CD4-positive, alpha-beta T cell (primary cell): ENCODE measurements around the gene TIPARP. TPM values are rescaled to one million over a fixed set of nuclear protein-coding genes. Genes with fewer than 3 reads are reported as not detected.

Source experiments
- ATAC-seq: fragments of 200-7000 bp; cut with Tn5 transposase; one replicate; pipeline ENCODE4 v1.10.0; 2022; ENCODE audit warnings: mild to moderate bottlenecking; ENCODE audit not compliant: poor library complexity
- CTCF ChIA-PET: fragments of 350-600 bp; sonication (Branson Sonifier 250); formaldehyde crosslinking; loops from one replicate; lab custom pipeline; 2021; ENCODE audit warnings: antibody characterized with exemption, inconsistent platforms; lab: Charles Lee
- POLR2A ChIA-PET: fragments of 350-600 bp; sonication (Branson Sonifier 250); formaldehyde crosslinking; loops from one replicate; lab custom pipeline; 2021; ENCODE audit warnings: antibody characterized with exemption, inconsistent platforms; lab: Charles Lee
- DNase-seq, 14 experiments: peaks; one replicate each; pipeline ENCODE4 v3.0.0-alpha.2; 2013 to 2020; ENCODE audit warnings: mixed read lengths in 2 of 14
- H3K27ac ChIP-seq, 2 donors: one replicate each; pipeline versions ENCODE4 v1.5.1 to v1.7.0; 2013; ENCODE audit warnings: low read length in 2 of 2, low read depth in 1 of 2, mild to moderate bottlenecking in 1 of 2
- H3K27me3 ChIP-seq, 2 experiments: 1 replicate in 1 of 2; 2 replicates in 1 of 2; pipeline versions ENCODE4 v1.6.1 to v1.7.0; 2013; ENCODE audit warnings: low read length in 2 of 2, control low read depth in 1 of 2, mild to moderate bottlenecking in 1 of 2, moderate library complexity in 1 of 2; ENCODE audit not compliant: insufficient read depth in 2 of 2, control insufficient read depth in 1 of 2
- H3K36me3 ChIP-seq: one replicate; pipeline ENCODE4 v1.6.1; 2013; ENCODE audit warnings: low read length, control low read depth; ENCODE audit not compliant: insufficient read depth
- H3K4me1 ChIP-seq: one replicate; pipeline ENCODE4 v1.6.1; 2013; ENCODE audit warnings: low read length, control low read depth; ENCODE audit not compliant: insufficient read depth
- H3K4me3 ChIP-seq: one replicate; pipeline ENCODE4 v1.5.1; 2013; ENCODE audit warnings: mild to moderate bottlenecking, low read length, moderate library complexity
- H3K9me3 ChIP-seq, 2 experiments: 1 replicate in 1 of 2; 2 replicates in 1 of 2; pipeline versions ENCODE4 v1.6.1 to v1.7.0; 2013; ENCODE audit warnings: low read length in 2 of 2, mild to moderate bottlenecking in 2 of 2, control low read depth in 1 of 2, moderate library complexity in 1 of 2; ENCODE audit not compliant: control insufficient read depth in 1 of 2, insufficient read depth in 1 of 2
- H3K27ac Mint-ChIP-seq: one replicate; pipeline ENCODE4 v1.8.0; 2020; ENCODE audit warnings: mixed read lengths
- H3K27me3 Mint-ChIP-seq: one replicate; pipeline ENCODE4 v1.8.0; 2021; ENCODE audit warnings: mixed read lengths
- H3K36me3 Mint-ChIP-seq: one replicate; pipeline ENCODE4 v1.8.0; 2021; ENCODE audit warnings: low read depth, mixed read lengths
- H3K4me1 Mint-ChIP-seq: one replicate; pipeline ENCODE4 v1.8.0; 2021; ENCODE audit warnings: low read depth, mixed read lengths
- H3K4me3 Mint-ChIP-seq: one replicate; pipeline ENCODE4 v1.8.0; 2020; ENCODE audit warnings: mild to moderate bottlenecking, mixed read lengths
- H3K9me3 Mint-ChIP-seq: one replicate; pipeline ENCODE4 v1.8.0; 2020; ENCODE audit warnings: mixed read lengths
- intact Hi-C, 2 experiments: fragments of 100-400 bp; cut with DNase I in 1 of 2; cut with micrococcal nuclease in 1 of 2; formaldehyde crosslinking; loops; one replicate each; pipeline versions ENCODE4 v1.15.1 to v1.9.0; 2023 to 2025; cut with DNase I, micrococcal nuclease
- total RNA-seq, 174 experiments: library from RNA in 2 of 174; stranded (reverse) in 2 of 174; gene quantifications; one replicate each; pipeline ENCODE4 v1.2.3 and lab custom pipeline; 2021 to 2026
- TF ChIP-seq, protein P1 (sequence below): fragments of 200-600 bp; IDR thresholded peaks from one replicate; pipeline ENCODE4 v1.8.0; 2022; ENCODE audit warnings: antibody characterized with exemption, mild to moderate bottlenecking

TIPARP gene
- total RNA-seq, 2 experiments from 2014 or later, result 158 to 166 TPM

DNA sequence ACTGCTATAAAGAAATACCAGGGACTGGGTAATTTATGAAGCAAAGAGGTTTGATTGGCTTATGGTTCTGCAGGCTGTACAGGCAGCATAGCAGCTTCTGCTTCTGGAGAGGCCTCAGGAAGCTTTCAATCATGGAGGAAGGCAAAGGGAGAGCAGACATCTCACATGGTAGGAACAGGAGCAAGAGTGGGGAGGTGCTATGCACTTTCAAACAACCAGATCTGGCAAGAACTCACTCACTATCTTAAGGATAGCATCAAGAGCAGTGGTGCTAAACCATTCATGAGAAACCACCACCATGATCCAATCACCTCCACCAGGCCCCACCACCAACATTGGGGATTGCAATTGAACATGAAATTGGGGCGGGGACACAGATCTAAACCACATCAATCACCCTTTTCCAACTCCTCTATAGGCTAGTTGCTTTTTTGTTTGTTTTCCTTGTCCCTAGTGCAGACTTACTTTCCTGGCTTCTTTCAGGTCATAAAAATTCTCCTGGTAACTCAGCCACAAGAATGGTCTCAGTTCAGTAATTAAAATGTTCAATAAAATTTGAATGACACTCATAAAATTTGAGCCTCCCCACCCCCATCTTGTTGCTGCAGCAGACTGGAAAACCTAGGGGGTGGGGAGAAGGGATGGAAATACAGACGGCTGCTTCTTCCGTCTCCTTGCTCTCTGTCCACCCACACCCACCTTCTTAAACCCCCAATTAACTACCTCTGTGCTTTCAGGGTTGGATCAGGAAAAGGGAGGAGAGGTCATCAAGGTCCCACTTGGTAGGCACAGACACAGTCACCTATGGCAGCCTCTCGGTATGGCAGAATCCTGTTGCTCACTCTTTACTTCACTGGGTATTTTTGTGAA is 16.3 kb upstream of the TIPARP start:
- no peak overlapping the region for H3K4me3 ChIP-seq
- TF ChIP-seq, protein P1, sequence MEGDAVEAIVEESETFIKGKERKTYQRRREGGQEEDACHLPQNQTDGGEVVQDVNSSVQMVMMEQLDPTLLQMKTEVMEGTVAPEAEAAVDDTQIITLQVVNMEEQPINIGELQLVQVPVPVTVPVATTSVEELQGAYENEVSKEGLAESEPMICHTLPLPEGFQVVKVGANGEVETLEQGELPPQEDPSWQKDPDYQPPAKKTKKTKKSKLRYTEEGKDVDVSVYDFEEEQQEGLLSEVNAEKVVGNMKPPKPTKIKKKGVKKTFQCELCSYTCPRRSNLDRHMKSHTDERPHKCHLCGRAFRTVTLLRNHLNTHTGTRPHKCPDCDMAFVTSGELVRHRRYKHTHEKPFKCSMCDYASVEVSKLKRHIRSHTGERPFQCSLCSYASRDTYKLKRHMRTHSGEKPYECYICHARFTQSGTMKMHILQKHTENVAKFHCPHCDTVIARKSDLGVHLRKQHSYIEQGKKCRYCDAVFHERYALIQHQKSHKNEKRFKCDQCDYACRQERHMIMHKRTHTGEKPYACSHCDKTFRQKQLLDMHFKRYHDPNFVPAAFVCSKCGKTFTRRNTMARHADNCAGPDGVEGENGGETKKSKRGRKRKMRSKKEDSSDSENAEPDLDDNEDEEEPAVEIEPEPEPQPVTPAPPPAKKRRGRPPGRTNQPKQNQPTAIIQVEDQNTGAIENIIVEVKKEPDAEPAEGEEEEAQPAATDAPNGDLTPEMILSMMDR, result no peak
- no peaks in the 10 kb centered on the region for H3K36me3 Mint-ChIP-seq
- no peak overlapping the region for H3K4me3 Mint-ChIP-seq
- no peak for ATAC-seq
- no peaks in the 10 kb centered on the region for H3K4me1 Mint-ChIP-seq
- H3K9me3 Mint-ChIP-seq, result no peaks in the 10 kb centered on the region
- POLR2A ChIA-PET, result no interaction called here
- DNase-seq, result no peak
- no peaks in the 10 kb centered on the region for H3K27me3 ChIP-seq
- no peaks in the 10 kb centered on the region for H3K36me3 ChIP-seq
- CTCF ChIA-PET, result interaction anchor here (0.6 kb wide), 1 partner anchor 93 kb away, joined by 4 read pairs; no protein-coding TSS in a partner anchor
- intact Hi-C loops, result no loop called here
- H3K9me3 ChIP-seq, result no peaks in the 10 kb centered on the region
- H3K27ac ChIP-seq, result no peak overlapping the region
- no peak overlapping the region for H3K27ac Mint-ChIP-seq
- no peaks in the 10 kb centered on the region for H3K4me1 ChIP-seq
- no peaks in the 10 kb centered on the region for H3K27me3 Mint-ChIP-seq

DNA sequence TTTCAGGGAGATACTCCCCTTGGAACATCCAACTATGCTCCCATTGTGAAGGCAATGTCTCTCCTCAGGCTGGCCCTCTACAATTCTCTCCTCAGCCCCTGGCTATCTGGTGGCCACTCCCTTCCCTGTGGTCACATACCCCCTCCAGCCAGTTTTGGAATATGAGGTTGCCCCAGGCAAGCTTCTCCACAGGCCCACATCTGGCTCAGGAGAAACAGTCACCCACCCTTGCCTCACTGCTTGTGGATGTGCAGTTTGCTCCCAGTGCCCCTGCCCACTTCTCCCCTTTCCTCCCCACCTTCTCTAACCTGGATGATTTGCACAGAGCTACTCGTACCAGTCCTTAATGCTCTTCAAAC is 15.7 kb upstream of the TIPARP start:
- no peaks in the 10 kb centered on the region for H3K27me3 ChIP-seq
- Mint-ChIP-seq H3K36me3 (no peaks in the 10 kb centered on the region), H3K4me3 (no peak overlapping the region), H3K27ac (no peak overlapping the region), H3K27me3 (no peaks in the 10 kb centered on the region), H3K9me3 (no peaks in the 10 kb centered on the region), H3K4me1 (peaks cover 1% of the 10 kb centered on the region)
- no peaks in the 10 kb centered on the region for H3K36me3 ChIP-seq
- H3K4me1 ChIP-seq, result peaks cover 1% of the 10 kb centered on the region
- no peak for DNase-seq
- H3K27ac ChIP-seq, result no peak overlapping the region
- TF ChIP-seq, protein P1, result no peak
- intact Hi-C loops, result no loop called here
- ChIA-PET POLR2A (no interaction called here), CTCF (interaction anchor here (0.6 kb wide), 1 partner anchor 94 kb away, joined by 4 read pairs; no protein-coding TSS in a partner anchor)
- H3K4me3 ChIP-seq, result no peak overlapping the region
- H3K9me3 ChIP-seq, result no peaks in the 10 kb centered on the region
- ATAC-seq, result no peak

DNA sequence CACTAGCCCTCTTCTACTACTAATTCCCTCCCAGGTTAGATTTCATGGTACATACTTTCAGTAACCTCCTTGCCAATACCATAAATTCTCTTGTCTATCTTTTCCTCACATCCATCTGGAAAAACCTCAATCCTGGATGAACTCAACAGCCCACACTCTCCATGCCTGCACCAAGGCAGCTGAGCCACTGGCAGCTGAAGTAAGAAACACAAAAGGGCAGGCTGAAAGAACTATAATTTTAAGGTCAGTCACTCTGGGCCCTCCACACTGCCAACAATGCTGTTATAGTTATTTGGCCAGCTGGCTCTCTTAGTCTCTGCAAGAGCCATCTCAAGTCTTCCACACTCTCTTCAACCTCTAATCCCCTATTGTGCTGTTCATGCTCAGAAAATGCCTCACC is 15.1 kb upstream of the TIPARP start:
- ATAC-seq (no peak), DNase-seq (no peak)
- Histone ChIP-seq H3K9me3 (no peaks in the 10 kb centered on the region), H3K4me1 (peaks cover 4% of the 10 kb centered on the region), H3K4me3 (no peak overlapping the region), H3K27me3 (no peaks in the 10 kb centered on the region), H3K36me3 (no peaks in the 10 kb centered on the region), H3K27ac (no peak overlapping the region)
- Mint-ChIP-seq H3K27me3 (no peaks in the 10 kb centered on the region), H3K36me3 (no peaks in the 10 kb centered on the region), H3K4me3 (no peak overlapping the region), H3K4me1 (peaks cover 7% of the 10 kb centered on the region), H3K9me3 (no peaks in the 10 kb centered on the region), H3K27ac (no peak overlapping the region)
- POLR2A ChIA-PET, result no interaction called here
- TF ChIP-seq, protein P1, result no peak
- CTCF ChIA-PET, result no interaction called here
- intact Hi-C loops, result no loop called here
